ENCODE measurements around the gene PHLDA2. TPM values are rescaled to one million over a fixed set of nuclear protein-coding genes. Genes with fewer than 3 reads are reported as not detected.

The PHLDA2 gene
- total and polyA plus RNA-seq, 9 of the 15 experiments (the other 6 are each of a cell fraction or from before 2014, with no cell fraction given) = 0.43 to 42.4 (median 4.7) TPM

- TF ChIP-seq GTF2F1 (IDR thresholded peaks at IDR 0.05; ENCODE audit: low read depth, low read length) (no peak), HNRNPK (IDR thresholded peaks at IDR 0.05; ENCODE audit: low read depth, low read length, poor library complexity, severe bottlenecking) (no peak), ZNF146 (CRISPR knock-in tag; IDR thresholded peaks at IDR 0.05; ENCODE audit: unreplicated experiment) (no peak), BRD4 (IDR thresholded peaks at IDR 0.05) (no peak), RNF2 (IDR thresholded peaks at IDR 0.05) (peak; percentile 56; the same call in 1 of the 2 replicates), HDAC6 (IDR thresholded peaks at IDR 0.05; ENCODE audit: low read depth, low read length) (no peak), C11orf30 (IDR thresholded peaks at IDR 0.05; ENCODE audit: low read depth) (no peak), ARID1B (IDR thresholded peaks at IDR 0.05) (peak; percentile 64), PCBP2 (IDR thresholded peaks at IDR 0.05; ENCODE audit: low read depth, low read length, poor library complexity, severe bottlenecking) (no peak), ZC3H8 (IDR thresholded peaks at IDR 0.05) (no peak), ZFX (CRISPR knock-in tag; IDR thresholded peaks at IDR 0.05) (peak; percentile 45), ZNF655 (CRISPR knock-in tag; IDR thresholded peaks at IDR 0.05) (no peak), KAT7 (CRISPR knock-in tag; IDR thresholded peaks at IDR 0.05; ENCODE audit: borderline replicate concordance) (no peak), E2F1 (CRISPR knock-in tag; IDR thresholded peaks at IDR 0.05) (no peak), ZNF263 (CRISPR knock-in tag; IDR thresholded peaks at IDR 0.05; ENCODE audit: borderline replicate concordance) (peak; percentile 70), DMBX1 (CRISPR knock-in tag; IDR thresholded peaks at IDR 0.05; ENCODE audit: borderline replicate concordance) (peak; percentile 91), NR2C2 (CRISPR knock-in tag; IDR thresholded peaks at IDR 0.05) (peak; percentile 63), NR2C2 (tag; IDR thresholded peaks at IDR 0.05) (peak; percentile 78), HCFC1 (IDR thresholded peaks at IDR 0.05; ENCODE audit: low read depth, low read length) (no peak), PKNOX1 (IDR thresholded peaks at IDR 0.05) (no peak), IRF1 (CRISPR knock-in tag; IDR thresholded peaks at IDR 0.05; ENCODE audit: borderline replicate concordance) (peak; percentile 37; the same call in 1 of the 2 replicates), IRF2 (CRISPR knock-in tag; IDR thresholded peaks at IDR 0.05) (peak; percentile 51; the same call in 1 of the 2 replicates), ZBTB5 (IDR thresholded peaks at IDR 0.05) (no peak)
These were observed 30.7 kb downstream of the PHLDA2 start (continued) for GRCh38 chr11:2898366-2899079.

Measured in K562 (cell line).